ENCODE results near the gene TOMM7. TPM values are rescaled to one million over a fixed set of nuclear protein-coding genes. Genes with fewer than 3 reads are reported as not detected.

The TOMM7 gene
- total and polyA plus RNA-seq, 4 donors = 122 to 275 (median 204) TPM

- H3K36me3 ChIP-seq (ENCODE audit: control insufficient read depth in 4 of 4, insufficient read depth in 4 of 4, low read length in 4 of 4) = peaks cover 0 to 5% (median under 1%) of the 10 kb centered on the region in 4 donors
- peak overlapping the region in 1 of 2 donors; percentile 99 for H3K9ac ChIP-seq (ENCODE audit: insufficient read depth in 1 of 2, low read length in 2 of 2)
- H3K9me3 ChIP-seq (ENCODE audit: control insufficient read depth in 4 of 4, insufficient read depth in 3 of 4, low read length in 3 of 4) = peaks cover 0 to 4% (median 0%) of the 10 kb centered on the region in 4 donors
- no peaks in the 10 kb centered on the region for H3K27me3 ChIP-seq (ENCODE audit: control insufficient read depth in 3 of 3, insufficient read depth in 3 of 3, low read length in 2 of 3)
- 37 to 54% methylated on average over 3 of the region's 3 CpGs for WGBS, 2 donors
- H3K27ac ChIP-seq (ENCODE audit: low read depth in 1 of 2, low read length in 1 of 2) = peak overlapping the region in 1 of 2 donors; percentile 30
- H3K4me1 ChIP-seq (ENCODE audit: control insufficient read depth in 5 of 5, insufficient read depth in 5 of 5, low read length in 5 of 5) = peaks cover 6 to 12% (median 6%) of the 10 kb centered on the region in 5 donors
- DNase-seq (no peak), ATAC-seq (ENCODE audit: insufficient read depth, low FRiP score) (no peak)
- H3K4me3 ChIP-seq = no peak overlapping the region
- no peak for TF ChIP-seq CTCF (IDR thresholded peaks at IDR 0.05; ENCODE audit: control extremely low read depth, extremely low read depth)
These were observed 471 bp upstream of the TOMM7 start for GRCh38 chr7:22823142-22823497.

DNA sequence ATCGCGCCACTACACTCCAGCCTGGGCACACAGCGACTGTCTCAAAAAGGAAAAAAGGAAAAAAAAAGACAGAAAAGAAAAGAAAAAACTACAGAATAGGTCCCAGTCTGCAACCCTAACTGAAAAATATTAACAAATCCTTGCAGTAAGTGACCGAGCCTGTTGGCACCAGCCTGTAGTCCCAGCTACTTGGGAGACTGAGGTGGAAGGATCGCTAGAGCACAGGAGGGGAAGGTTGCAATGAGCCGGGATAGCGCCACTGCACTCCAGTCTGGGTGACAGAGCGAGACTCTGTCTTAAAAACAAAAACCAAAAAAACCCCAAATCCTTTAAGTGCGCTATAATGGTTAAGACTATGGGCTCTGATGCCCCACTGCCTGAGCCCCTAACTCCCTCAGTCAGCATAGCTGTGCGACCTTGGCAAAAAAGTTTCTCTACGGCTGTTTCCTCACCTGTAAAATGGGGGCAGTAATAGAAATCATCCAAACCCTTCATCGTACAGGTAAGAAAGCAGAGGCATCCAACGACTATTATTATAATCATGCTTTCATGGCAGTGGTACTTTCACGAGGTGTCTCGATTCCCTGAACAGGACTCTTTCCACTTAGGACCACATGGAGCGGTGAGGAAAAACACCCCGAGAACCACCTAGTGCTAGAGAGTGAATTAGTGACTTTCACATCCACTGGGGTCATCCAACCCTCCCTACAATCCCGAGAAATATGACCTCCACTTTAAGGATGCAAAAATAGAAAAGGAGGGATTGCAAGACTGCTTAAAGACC lies 755 bp downstream of the TOMM7 start:
- 11 to 15% methylated on average over 18 of the region's 18 CpGs for WGBS, 2 donors

DNA sequence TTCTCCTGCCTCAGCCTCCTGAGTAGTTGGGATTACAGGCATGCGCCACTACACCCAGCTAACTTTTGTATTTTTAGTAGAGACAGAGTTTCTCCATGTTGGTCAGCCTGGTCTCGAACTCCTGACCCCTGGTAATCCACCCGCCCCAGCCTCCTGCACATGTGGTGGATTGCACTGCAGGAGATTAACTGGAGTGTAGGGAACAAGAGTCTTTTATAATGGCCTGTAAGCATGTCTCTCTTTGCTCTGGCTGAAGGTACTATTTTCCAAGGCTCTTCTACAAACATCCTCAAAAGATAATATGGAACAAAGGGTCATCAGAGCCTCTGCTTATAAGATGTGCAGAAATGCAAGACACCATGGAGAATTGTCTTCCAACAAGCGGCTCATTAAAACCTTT lies 3.2 kb downstream of the TOMM7 start:
- no peak overlapping the region for H3K9ac ChIP-seq (ENCODE audit: insufficient read depth in 1 of 2, low read length in 2 of 2)
- no peak overlapping the region for H3K4me3 ChIP-seq
- DNase-seq (no peak), ATAC-seq (ENCODE audit: insufficient read depth, low FRiP score) (no peak)
- 95 to 98% methylated on average over 4 of the region's 4 CpGs for WGBS, 2 donors
- H3K27me3 ChIP-seq (ENCODE audit: control insufficient read depth in 3 of 3, insufficient read depth in 3 of 3, low read length in 2 of 3) = no peaks in the 10 kb centered on the region
- H3K4me1 ChIP-seq (ENCODE audit: control insufficient read depth in 5 of 5, insufficient read depth in 5 of 5, low read length in 5 of 5) = peaks cover 6 to 12% (median 6%) of the 10 kb centered on the region in 5 donors
- peaks cover 3 to 24% (median 15%) of the 10 kb centered on the region in 4 donors for H3K36me3 ChIP-seq (ENCODE audit: control insufficient read depth in 4 of 4, insufficient read depth in 4 of 4, low read length in 4 of 4)
- no peak for TF ChIP-seq CTCF (IDR thresholded peaks at IDR 0.05; ENCODE audit: control extremely low read depth, extremely low read depth)
- H3K27ac ChIP-seq (ENCODE audit: low read depth in 1 of 2, low read length in 1 of 2) = no peak overlapping the region
- H3K9me3 ChIP-seq (ENCODE audit: control insufficient read depth in 4 of 4, insufficient read depth in 3 of 4, low read length in 3 of 4) = peaks cover 0 to 2% (median 0%) of the 10 kb centered on the region in 4 donors

More for the DNA sequence above, 755 bp downstream of the TOMM7 start:
- Histone ChIP-seq H3K9me3 (ENCODE audit: control insufficient read depth in 4 of 4, insufficient read depth in 3 of 4, low read length in 3 of 4) (peaks cover 0 to 4% (median 0%) of the 10 kb centered on the region in 4 donors), H3K4me1 (ENCODE audit: control insufficient read depth in 5 of 5, insufficient read depth in 5 of 5, low read length in 5 of 5) (peaks cover 6 to 12% (median 6%) of the 10 kb centered on the region in 5 donors), H3K4me3 (peak overlapping the region; percentile 90), H3K27ac (ENCODE audit: low read depth in 1 of 2, low read length in 1 of 2) (peak overlapping the region; percentile 78 to 94), H3K27me3 (ENCODE audit: control insufficient read depth in 3 of 3, insufficient read depth in 3 of 3, low read length in 2 of 3) (no peaks in the 10 kb centered on the region), H3K9ac (ENCODE audit: insufficient read depth in 1 of 2, low read length in 2 of 2) (peak overlapping the region; percentile 71 to 99), H3K36me3 (ENCODE audit: control insufficient read depth in 4 of 4, insufficient read depth in 4 of 4, low read length in 4 of 4) (peaks cover 3 to 8% (median 7%) of the 10 kb centered on the region in 4 donors)
- TF ChIP-seq CTCF (IDR thresholded peaks at IDR 0.05; ENCODE audit: control extremely low read depth, extremely low read depth) = no peak
- peak; percentile 35 to 61 (median 50) for DNase-seq
- no peak for ATAC-seq (ENCODE audit: insufficient read depth, low FRiP score)

Data from lung (tissue), 12 donors.